K562 (cell line): ENCODE results near the gene MALAT1. TPM values are rescaled to one million over a fixed set of nuclear protein-coding genes. Genes with fewer than 3 reads are reported as not detected.
A peak's percentile ranks its signal among the peaks of the same experiment; 100 is the strongest.

Experiments
- DNMT1 ChIP-seq: fragments of 450-650 bp; IDR thresholded peaks from 2 replicates; pipeline ENCODE4 v1.6.1; 2016; ENCODE audit warnings: antibody characterized with exemption, mild to moderate bottlenecking
- E2F5 ChIP-seq: sonication (generic); formaldehyde crosslinking; IDR thresholded peaks from 2 replicates; pipeline ENCODE4 v1.8.0; 2022; ENCODE audit warnings: mild to moderate bottlenecking, missing genetic modification reagents
- HCFC1 ChIP-seq: IDR thresholded peaks from 2 replicates; pipeline ENCODE4 v1.6.1; 2012; ENCODE audit warnings: low read depth, low read length, improper control_type of control experiment
- IRF1 ChIP-seq: sonication (generic); formaldehyde crosslinking; IDR thresholded peaks from 2 replicates; pipeline ENCODE4 v1.8.0; 2022; ENCODE audit warnings: missing genetic modification reagents, mild to moderate bottlenecking, borderline replicate concordance
- LEF1 ChIP-seq: fragments of 450-650 bp; IDR thresholded peaks from 2 replicates; pipeline ENCODE4 v1.6.1; 2016; ENCODE audit warnings: mild to moderate bottlenecking
- MECOM ChIP-seq: fragments of 250-450 bp; sonication (Bioruptor Pico); IDR thresholded peaks from 2 replicates; pipeline ENCODE4 v1.8.0; 2022; ENCODE audit warnings: inconsistent platforms
- MIER1 ChIP-seq: fragments of 450-650 bp; IDR thresholded peaks from 2 replicates; pipeline ENCODE4 v1.6.1; 2016; ENCODE audit warnings: antibody characterized with exemption, mild to moderate bottlenecking, low read depth
- NR2C1 ChIP-seq, 2 experiments: fragments of 450-650 bp; IDR thresholded peaks; 2 replicates each; pipeline ENCODE4 v1.6.1; 2017; ENCODE audit warnings: mild to moderate bottlenecking in 2 of 2, antibody characterized with exemption in 1 of 2, inconsistent platforms in 1 of 2, missing compliant biosample characterization in 1 of 2, missing genetic modification characterization in 1 of 2
- PHB2 ChIP-seq: fragments of 450-650 bp; IDR thresholded peaks from 2 replicates; pipeline ENCODE4 v1.6.1; 2017; ENCODE audit warnings: low read depth
- PRDM10 ChIP-seq: fragments of 450-650 bp; IDR thresholded peaks from 2 replicates; pipeline ENCODE4 v1.6.1; 2018; ENCODE audit not compliant: partially characterized antibody
- RAD21 ChIP-seq, 2 experiments: fragments of 250-450 bp in 1 of 2; fragments of 450-650 bp in 1 of 2; sonication (Bioruptor Pico) in 1 of 2; formaldehyde crosslinking in 1 of 2; IDR thresholded peaks in 1 of 2; conservative IDR thresholded peaks in 1 of 2; 2 replicates each; pipeline versions ENCODE4 v1.4.0 to v1.8.0; 2020 to 2022; ENCODE audit warnings: mild to moderate bottlenecking in 2 of 2, moderate library complexity in 1 of 2
- RBM15 ChIP-seq: fragments of 200-400 bp; formaldehyde crosslinking; IDR thresholded peaks from 2 replicates; pipeline ENCODE4 v1.6.1; 2018; ENCODE audit warnings: mild to moderate bottlenecking, low read length, moderate library complexity; ENCODE audit not compliant: insufficient read depth
- ZBTB34 ChIP-seq: fragments of 250-450 bp; sonication (Bioruptor Pico); IDR thresholded peaks from 2 replicates; pipeline ENCODE4 v1.8.0; 2021; ENCODE audit warnings: mild to moderate bottlenecking, moderate library complexity
- ZFP1 ChIP-seq: fragments of 450-650 bp; formaldehyde crosslinking; IDR thresholded peaks from 2 replicates; pipeline ENCODE4 v1.4.0; 2020; ENCODE audit warnings: mild to moderate bottlenecking, mixed read lengths
- ZNF395 ChIP-seq: fragments of 200-800 bp; sonication (Bioruptor generic); IDR thresholded peaks from 2 replicates; pipeline ENCODE4 v1.6.1; 2017; ENCODE audit warnings: missing genetic modification characterization, missing compliant biosample characterization
- ZNF512 ChIP-seq: IDR thresholded peaks from 2 replicates; pipeline ENCODE4 v1.6.1; 2016; ENCODE audit warnings: missing genetic modification characterization, missing compliant biosample characterization
- polyA plus RNA-seq, 8 experiments: library from polyadenylated mRNA; depleted of rRNA in 4 of 8; stranded (reverse) in 5 of 8; unstranded in 3 of 8; fragments of >200 nt; fragmentation: Nextera tagmentation in 2 of 8; fragmentation: Illumina TruSeq in 1 of 8; extraction: Ambion mirVana in 2 of 8; extraction: Trizol in 1 of 8; gene quantifications; 2 replicates each; pipeline versions ENCODE4 v1.2.1 to v1.2.3, GENCODE V29; 2011 to 2014; ENCODE audit warnings: inconsistent platforms in 1 of 8, missing spikeins in 1 of 8
- total RNA-seq, 7 experiments: library from RNA; depleted of rRNA in 6 of 7; stranded (reverse); fragments of >200 nt in 6 of 7; fragmentation: Illumina TruSeq in 2 of 7; extraction: Trizol in 2 of 7; gene quantifications; 2 replicates each; pipeline versions ENCODE4 v1.2.1 to v1.2.3, GENCODE V29; 2011 to 2021; ENCODE audit warnings: low replicate concordance in 1 of 7

Gene MALAT1
- total and polyA plus RNA-seq, 9 of the 15 experiments (the other 6 are each of a cell fraction or from before 2014, with no cell fraction given), result 363 to 8,715 (median 2,351) TPM

GRCh38 chr11:65478388-65479183, 20.3 kb upstream of the MALAT1 start (continued):
- TF ChIP-seq PRDM10, result peak; percentile 49
- no peak for TF ChIP-seq ZBTB34 (CRISPR knock-in tag)
- TF ChIP-seq DNMT1, result no peak
- peak; percentile 77; the same call in 1 of the 2 replicates for TF ChIP-seq NR2C1 (IDR thresholded peaks at IDR 0.05)
- peak; percentile 84 for TF ChIP-seq NR2C1 (tag; IDR thresholded peaks at IDR 0.05)
- TF ChIP-seq PHB2, result no peak
- TF ChIP-seq ZNF512 (tag), result no peak
- TF ChIP-seq ZNF395 (CRISPR knock-in tag), result peak; percentile 90
- TF ChIP-seq RBM15, result no peak
- no peak for TF ChIP-seq MIER1
- TF ChIP-seq ZFP1, result no peak
- no peak for TF ChIP-seq MECOM (CRISPR knock-in tag)
- no peak for TF ChIP-seq LEF1
- TF ChIP-seq HCFC1, result peak; percentile 44; the same call in 1 of the 2 replicates
- 0 out of 4 replicates have a peak, but pooled peaks of 1 of the 2 experiments have one; percentile 7 for TF ChIP-seq RAD21 (CRISPR knock-in tag; conservative IDR thresholded peaks at IDR 0.05 in 1 of 2, IDR thresholded peaks at IDR 0.05 in 1 of 2)
- TF ChIP-seq E2F5, result no peak
- no peak for TF ChIP-seq IRF1 (CRISPR knock-in tag)
